ENCODE results near the gene RBM4. TPM values are rescaled to one million over a fixed set of nuclear protein-coding genes. Genes with fewer than 3 reads are reported as not detected.

RBM4 gene
- total and polyA plus RNA-seq, 5 donors from 2014 or later: 201 to 306 (median 287) TPM

DNA sequence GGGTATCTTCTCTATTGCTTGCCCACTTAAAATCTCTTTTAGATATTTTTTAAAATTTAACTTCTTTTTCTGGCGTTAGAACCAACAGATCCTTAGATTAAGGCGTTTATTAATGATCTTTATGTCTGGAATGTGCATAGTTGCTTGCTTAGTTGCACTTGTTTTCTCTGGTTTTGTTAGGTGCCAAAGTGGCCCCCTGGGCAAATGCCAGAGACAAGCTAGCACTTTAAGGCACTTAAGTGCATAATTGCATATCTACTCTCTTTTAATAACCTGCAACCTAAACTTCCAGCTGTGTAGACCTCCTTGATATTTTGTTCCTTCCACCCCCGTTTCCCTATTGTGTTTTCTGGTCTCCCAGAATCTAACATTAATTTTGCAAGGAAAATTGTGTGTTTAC lies 3.3 kb downstream of the RBM4 start:
- Mint-ChIP-seq H3K4me1 (peaks cover 40 to 90% (median 81%) of the 10 kb centered on the region in 4 donors), H3K27me3 (no peaks in the 10 kb centered on the region), H3K36me3 (peaks cover 64% of the 10 kb centered on the region), H3K27ac (peak overlapping the region in 1 of 3 donors; percentile 71), H3K4me3 (peak overlapping the region; percentile 78 to 100 (median 96)), H3K9me3 (peaks cover 0 to 2% (median 0%) of the 10 kb centered on the region in 7 donors)
- Histone ChIP-seq H3K27ac (ENCODE audit: insufficient read depth, low read length, poor library complexity, severe bottlenecking) (peak overlapping the region; percentile 50), H3K9me3 (ENCODE audit: control insufficient read depth in 2 of 2, low read length in 2 of 2) (no peaks in the 10 kb centered on the region), H3K36me3 (ENCODE audit: control insufficient read depth, insufficient read depth, low read length) (peaks cover 69% of the 10 kb centered on the region), H3K27me3 (ENCODE audit: control insufficient read depth, insufficient read depth, low read length) (no peaks in the 10 kb centered on the region), H3K4me1 (ENCODE audit: control insufficient read depth, insufficient read depth, low read length, poor library complexity, severe bottlenecking) (peaks cover 80% of the 10 kb centered on the region), H3K4me3 (ENCODE audit: low read depth, low read length) (peak overlapping the region; percentile 92)
- ATAC-seq (ENCODE audit: low read depth in 2 of 2): no peak
- DNase-seq: no peak

DNA sequence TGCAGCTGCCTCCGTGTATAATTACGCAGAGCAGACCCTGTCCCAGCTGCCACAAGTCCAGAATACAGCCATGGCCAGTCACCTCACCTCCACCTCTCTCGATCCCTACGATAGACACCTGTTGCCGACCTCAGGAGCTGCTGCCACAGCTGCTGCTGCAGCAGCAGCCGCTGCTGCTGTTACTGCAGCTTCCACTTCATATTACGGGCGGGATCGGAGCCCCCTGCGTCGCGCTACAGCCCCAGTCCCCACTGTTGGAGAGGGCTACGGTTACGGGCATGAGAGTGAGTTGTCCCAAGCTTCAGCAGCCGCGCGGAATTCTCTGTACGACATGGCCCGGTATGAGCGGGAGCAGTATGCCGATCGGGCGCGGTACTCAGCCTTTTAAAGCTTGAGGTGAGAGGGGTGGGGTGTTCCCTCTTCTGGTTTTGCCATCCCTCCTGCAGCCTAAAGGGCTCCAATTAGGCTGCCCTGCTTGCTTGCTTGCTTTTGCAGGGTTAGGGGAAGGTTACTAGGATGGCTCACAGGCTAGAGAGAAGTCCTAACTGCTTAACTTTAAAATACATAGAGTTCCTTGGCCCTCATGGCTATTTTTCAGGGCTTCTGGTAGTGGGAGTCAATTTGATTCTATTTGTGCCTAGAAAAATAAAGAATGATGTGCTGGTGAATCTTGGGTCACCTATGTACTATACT lies 5.4 kb downstream of the RBM4 start:
- DNase-seq (no peak), ATAC-seq (ENCODE audit: low read depth in 2 of 2) (no peak)
- Histone ChIP-seq H3K36me3 (ENCODE audit: control insufficient read depth, insufficient read depth, low read length) (peaks cover 82% of the 10 kb centered on the region), H3K9me3 (ENCODE audit: control insufficient read depth in 2 of 2, low read length in 2 of 2) (no peaks in the 10 kb centered on the region), H3K4me1 (ENCODE audit: control insufficient read depth, insufficient read depth, low read length, poor library complexity, severe bottlenecking) (peaks cover 79% of the 10 kb centered on the region), H3K4me3 (ENCODE audit: low read depth, low read length) (peak overlapping the region; percentile 64), H3K27me3 (ENCODE audit: control insufficient read depth, insufficient read depth, low read length) (no peaks in the 10 kb centered on the region), H3K27ac (ENCODE audit: insufficient read depth, low read length, poor library complexity, severe bottlenecking) (no peak overlapping the region)
- Mint-ChIP-seq H3K36me3 (peaks cover 76% of the 10 kb centered on the region), H3K4me1 (peaks cover 49 to 89% (median 79%) of the 10 kb centered on the region in 4 donors), H3K27me3 (no peaks in the 10 kb centered on the region), H3K27ac (no peak overlapping the region), H3K4me3 (peak overlapping the region; percentile 78 to 100 (median 94)), H3K9me3 (peaks cover 0 to 2% (median 0%) of the 10 kb centered on the region in 7 donors)

DNA sequence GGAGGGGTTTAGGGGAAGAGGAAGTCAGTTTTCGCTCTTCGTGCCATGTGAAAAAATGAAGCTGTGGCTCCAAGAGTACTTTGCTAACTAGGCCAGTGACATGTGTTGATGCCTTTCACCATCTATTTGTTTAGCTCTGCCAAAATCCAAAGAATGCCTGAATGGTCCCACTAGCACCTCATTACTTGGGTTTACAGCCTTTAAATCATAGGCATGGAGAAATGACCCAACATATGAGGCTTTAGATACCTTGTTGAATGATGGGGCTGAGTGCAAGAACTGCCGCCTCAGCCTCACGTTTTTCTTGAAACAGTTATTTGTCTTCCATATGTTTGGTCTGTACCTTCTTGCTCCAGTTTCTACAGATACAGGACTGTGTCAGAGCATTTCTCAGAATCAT lies 8.3 kb downstream of the RBM4 start:
- Mint-ChIP-seq H3K27me3 (no peaks in the 10 kb centered on the region), H3K4me1 (peaks cover 47 to 84% (median 72%) of the 10 kb centered on the region in 4 donors), H3K27ac (peak overlapping the region in 1 of 3 donors; percentile 27), H3K4me3 (peak overlapping the region in 2 of 4 donors; percentile 59 to 87), H3K9me3 (peaks cover 0 to 2% (median 0%) of the 10 kb centered on the region in 7 donors), H3K36me3 (peaks cover 62% of the 10 kb centered on the region)
- ATAC-seq (ENCODE audit: low read depth in 2 of 2): no peak
- Histone ChIP-seq H3K27me3 (ENCODE audit: control insufficient read depth, insufficient read depth, low read length) (no peaks in the 10 kb centered on the region), H3K4me3 (ENCODE audit: low read depth, low read length) (peak overlapping the region; percentile 35), H3K4me1 (ENCODE audit: control insufficient read depth, insufficient read depth, low read length, poor library complexity, severe bottlenecking) (peaks cover 67% of the 10 kb centered on the region), H3K36me3 (ENCODE audit: control insufficient read depth, insufficient read depth, low read length) (peaks cover 79% of the 10 kb centered on the region), H3K27ac (ENCODE audit: insufficient read depth, low read length, poor library complexity, severe bottlenecking) (no peak overlapping the region), H3K9me3 (ENCODE audit: control insufficient read depth in 2 of 2, low read length in 2 of 2) (no peaks in the 10 kb centered on the region)
- DNase-seq: no peak

DNA sequence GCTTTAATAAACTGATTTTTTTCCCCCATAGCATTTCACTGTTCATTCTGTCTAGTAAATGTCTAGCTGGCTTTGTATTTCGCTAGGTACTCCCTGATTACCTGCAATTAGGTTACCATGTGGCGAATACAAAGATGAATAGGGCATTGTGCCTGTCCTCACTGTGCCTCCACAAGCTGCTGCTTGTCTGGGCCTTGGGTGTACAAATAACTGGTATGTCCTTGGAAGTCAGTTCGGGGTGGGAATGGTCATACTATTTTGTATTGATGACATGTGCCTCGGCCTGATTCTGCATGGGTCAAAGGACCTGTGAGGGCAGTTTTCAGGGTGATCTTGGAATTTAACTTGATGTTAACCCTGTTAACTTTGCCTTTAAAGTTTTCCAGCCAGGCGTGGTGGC lies 11.4 kb downstream of the RBM4 start:
- H3K36me3 ChIP-seq (ENCODE audit: control insufficient read depth, insufficient read depth, low read length): peaks cover 62% of the 10 kb centered on the region
- H3K4me3 Mint-ChIP-seq: no peak overlapping the region

DNA sequence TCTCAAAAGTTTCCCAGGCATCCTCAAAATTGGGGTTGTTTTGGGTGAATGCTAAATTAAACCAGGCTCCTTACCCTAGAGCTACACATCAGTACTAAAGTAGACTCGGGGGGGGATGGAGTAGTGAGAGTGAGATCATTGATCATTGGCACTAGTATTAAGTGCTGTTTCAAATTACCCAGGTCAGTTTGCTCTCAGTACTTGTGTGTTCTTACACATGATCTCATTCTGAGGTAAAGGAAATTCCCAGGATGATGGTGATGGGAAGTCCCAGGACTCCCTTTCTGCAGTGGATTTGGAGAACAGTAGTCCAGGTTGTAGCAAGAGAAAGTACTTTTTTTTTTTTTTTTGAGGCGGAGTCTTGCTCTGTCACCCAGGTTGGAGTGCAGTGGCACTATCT lies 12.5 kb downstream of the RBM4 start:
- DNase-seq (no peak), ATAC-seq (ENCODE audit: low read depth in 2 of 2) (no peak)
- Mint-ChIP-seq H3K27me3 (no peaks in the 10 kb centered on the region), H3K27ac (no peak overlapping the region), H3K4me3 (peak overlapping the region in 1 of 4 donors; percentile 21), H3K9me3 (peaks cover 0 to under 1% (median 0%) of the 10 kb centered on the region in 7 donors), H3K4me1 (peaks cover 23 to 64% (median 46%) of the 10 kb centered on the region in 4 donors), H3K36me3 (peaks cover 40% of the 10 kb centered on the region)
- H3K27ac ChIP-seq (ENCODE audit: insufficient read depth, low read length, poor library complexity, severe bottlenecking): no peak overlapping the region
- H3K4me1 ChIP-seq (ENCODE audit: control insufficient read depth, insufficient read depth, low read length, poor library complexity, severe bottlenecking): peaks cover 25% of the 10 kb centered on the region
- peaks cover 51% of the 10 kb centered on the region for H3K36me3 ChIP-seq (ENCODE audit: control insufficient read depth, insufficient read depth, low read length)
- H3K27me3 ChIP-seq (ENCODE audit: control insufficient read depth, insufficient read depth, low read length): no peaks in the 10 kb centered on the region
- no peaks in the 10 kb centered on the region for H3K9me3 ChIP-seq (ENCODE audit: control insufficient read depth in 2 of 2, low read length in 2 of 2)
- no peak overlapping the region for H3K4me3 ChIP-seq (ENCODE audit: low read depth, low read length)

More for the DNA sequence above, 11.4 kb downstream of the RBM4 start:
- peaks cover 31 to 70% (median 58%) of the 10 kb centered on the region in 4 donors for H3K4me1 Mint-ChIP-seq
- H3K9me3 Mint-ChIP-seq: peaks cover 0 to 2% (median 0%) of the 10 kb centered on the region in 7 donors
- Histone ChIP-seq H3K4me3 (ENCODE audit: low read depth, low read length) (no peak overlapping the region), H3K27ac (ENCODE audit: insufficient read depth, low read length, poor library complexity, severe bottlenecking) (no peak overlapping the region), H3K27me3 (ENCODE audit: control insufficient read depth, insufficient read depth, low read length) (no peaks in the 10 kb centered on the region), H3K4me1 (ENCODE audit: control insufficient read depth, insufficient read depth, low read length, poor library complexity, severe bottlenecking) (peaks cover 36% of the 10 kb centered on the region), H3K9me3 (ENCODE audit: control insufficient read depth in 2 of 2, low read length in 2 of 2) (no peaks in the 10 kb centered on the region)
- ATAC-seq (ENCODE audit: low read depth in 2 of 2): no peak
- no peaks in the 10 kb centered on the region for H3K27me3 Mint-ChIP-seq
- H3K36me3 Mint-ChIP-seq: peaks cover 47% of the 10 kb centered on the region
- no peak for DNase-seq
- peak overlapping the region in 2 of 3 donors; percentile 23 to 25 for H3K27ac Mint-ChIP-seq

DNA sequence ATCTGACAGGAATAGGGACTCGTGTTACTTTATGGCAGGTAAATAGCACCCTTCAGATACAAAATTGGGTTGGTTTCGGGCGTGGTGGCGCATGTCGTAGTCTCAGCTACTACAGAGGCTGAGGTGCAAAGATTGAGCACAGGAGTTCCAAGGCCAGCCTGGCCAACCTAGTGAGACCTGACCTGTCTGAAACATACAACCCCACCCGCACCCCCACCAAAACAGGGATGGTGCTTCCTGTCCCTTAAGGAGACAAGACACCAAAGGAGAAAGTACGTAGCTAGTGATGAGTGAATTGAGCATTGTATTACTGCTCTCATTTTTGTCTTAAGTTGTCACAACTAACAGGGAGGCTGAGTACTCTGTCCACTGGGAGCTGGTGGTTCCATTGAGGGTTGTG lies 14.1 kb downstream of the RBM4 start:
- no peaks in the 10 kb centered on the region for H3K27me3 Mint-ChIP-seq
- H3K36me3 Mint-ChIP-seq: peaks cover 27% of the 10 kb centered on the region
- Histone ChIP-seq H3K27me3 (ENCODE audit: control insufficient read depth, insufficient read depth, low read length) (no peaks in the 10 kb centered on the region), H3K27ac (ENCODE audit: insufficient read depth, low read length, poor library complexity, severe bottlenecking) (no peak overlapping the region), H3K4me1 (ENCODE audit: control insufficient read depth, insufficient read depth, low read length, poor library complexity, severe bottlenecking) (peaks cover 10% of the 10 kb centered on the region), H3K9me3 (ENCODE audit: control insufficient read depth in 2 of 2, low read length in 2 of 2) (no peaks in the 10 kb centered on the region), H3K36me3 (ENCODE audit: control insufficient read depth, insufficient read depth, low read length) (peaks cover 45% of the 10 kb centered on the region), H3K4me3 (ENCODE audit: low read depth, low read length) (no peak overlapping the region)
- no peak overlapping the region for H3K4me3 Mint-ChIP-seq
- DNase-seq (no peak), ATAC-seq (ENCODE audit: low read depth in 2 of 2) (no peak)
- peaks cover 7 to 48% (median 31%) of the 10 kb centered on the region in 4 donors for H3K4me1 Mint-ChIP-seq
- H3K27ac Mint-ChIP-seq: peak overlapping the region in 2 of 3 donors; percentile 15 to 38
- H3K9me3 Mint-ChIP-seq: no peaks in the 10 kb centered on the region

DNA sequence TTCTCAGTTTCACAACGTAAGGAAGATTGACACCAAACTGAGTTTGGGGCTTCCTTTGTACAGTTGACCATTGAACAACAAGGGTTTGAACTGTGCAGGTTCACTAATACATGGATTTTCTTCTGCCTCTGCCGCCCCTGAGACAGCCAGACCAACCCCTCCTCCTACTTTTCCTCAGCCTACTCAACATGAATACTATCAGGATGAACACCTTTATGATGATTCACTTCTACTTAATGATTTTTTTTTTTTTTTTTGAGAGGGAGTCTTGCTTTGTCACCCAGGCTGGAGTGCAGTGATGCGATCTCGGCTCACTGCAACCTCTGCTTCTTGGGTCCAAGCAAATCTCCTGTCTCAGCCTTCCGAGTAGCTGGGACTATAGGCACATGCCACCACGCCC lies 14.6 kb downstream of the RBM4 start:
- DNase-seq (no peak), ATAC-seq (ENCODE audit: low read depth in 2 of 2) (no peak)
- H3K27me3 Mint-ChIP-seq: no peaks in the 10 kb centered on the region
- H3K27me3 ChIP-seq (ENCODE audit: control insufficient read depth, insufficient read depth, low read length): no peaks in the 10 kb centered on the region
- no peaks in the 10 kb centered on the region for H3K9me3 ChIP-seq (ENCODE audit: control insufficient read depth in 2 of 2, low read length in 2 of 2)
- H3K9me3 Mint-ChIP-seq: no peaks in the 10 kb centered on the region
- H3K4me3 Mint-ChIP-seq: peak overlapping the region in 1 of 4 donors; percentile 54
- H3K4me3 ChIP-seq (ENCODE audit: low read depth, low read length): no peak overlapping the region
- no peak overlapping the region for H3K27ac ChIP-seq (ENCODE audit: insufficient read depth, low read length, poor library complexity, severe bottlenecking)
- H3K36me3 ChIP-seq (ENCODE audit: control insufficient read depth, insufficient read depth, low read length): peaks cover 46% of the 10 kb centered on the region
- H3K4me1 Mint-ChIP-seq: peaks cover 6 to 46% (median 29%) of the 10 kb centered on the region in 4 donors
- peaks cover 26% of the 10 kb centered on the region for H3K36me3 Mint-ChIP-seq
- H3K27ac Mint-ChIP-seq: peak overlapping the region in 2 of 3 donors; percentile 15 to 38
- peaks cover 10% of the 10 kb centered on the region for H3K4me1 ChIP-seq (ENCODE audit: control insufficient read depth, insufficient read depth, low read length, poor library complexity, severe bottlenecking)

DNA sequence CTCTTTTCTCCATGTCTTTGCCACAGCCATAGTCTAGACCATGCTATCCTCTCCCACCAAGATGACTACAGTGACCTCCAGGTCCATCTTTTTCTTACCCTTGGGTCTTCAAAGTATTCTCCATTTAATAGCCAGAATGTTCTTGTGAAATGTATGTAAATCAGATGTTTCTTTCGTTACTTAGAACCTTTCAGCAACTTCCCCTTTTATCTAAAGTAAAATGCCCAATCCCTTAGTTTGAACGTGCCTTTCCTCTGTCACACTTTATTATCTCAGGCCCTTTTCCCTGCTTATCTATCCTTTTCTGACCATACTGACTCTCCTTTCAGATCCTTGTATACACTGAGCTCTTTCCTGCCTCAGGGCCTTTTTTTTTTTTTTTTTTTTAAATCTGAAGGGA lies 21.3 kb downstream of the RBM4 start:
- ATAC-seq (ENCODE audit: low read depth in 2 of 2) (no peak), DNase-seq (no peak)
- H3K27ac ChIP-seq (ENCODE audit: insufficient read depth, low read length, poor library complexity, severe bottlenecking): no peak overlapping the region
- H3K36me3 ChIP-seq (ENCODE audit: control insufficient read depth, insufficient read depth, low read length): peaks cover 32% of the 10 kb centered on the region
- no peaks in the 10 kb centered on the region for H3K4me1 ChIP-seq (ENCODE audit: control insufficient read depth, insufficient read depth, low read length, poor library complexity, severe bottlenecking)
- no peak overlapping the region for H3K4me3 ChIP-seq (ENCODE audit: low read depth, low read length)
- Mint-ChIP-seq H3K4me3 (peak overlapping the region in 1 of 4 donors; percentile 11), H3K9me3 (no peaks in the 10 kb centered on the region), H3K4me1 (peaks cover 5 to 32% (median 12%) of the 10 kb centered on the region in 4 donors), H3K36me3 (peaks cover 20% of the 10 kb centered on the region), H3K27me3 (no peaks in the 10 kb centered on the region), H3K27ac (peak overlapping the region; percentile 5 to 65 (median 22))
- H3K27me3 ChIP-seq (ENCODE audit: control insufficient read depth, insufficient read depth, low read length): no peaks in the 10 kb centered on the region
- no peaks in the 10 kb centered on the region for H3K9me3 ChIP-seq (ENCODE audit: control insufficient read depth in 2 of 2, low read length in 2 of 2)
